SIG-M5 treated with dmso at 0.1 percent for 504 hours (cell line): ENCODE measurements around the gene ZNF710.
A peak's percentile ranks its signal among the peaks of the same experiment; 100 is the strongest.

Experiments
- DNase-seq: peaks from one replicate; lab custom pipeline; 2025; ENCODE audit not compliant: unreplicated experiment; lab: John Stamatoyannopoulos, UW

The ZNF710 gene

GRCh38 chr15:90078965-90079364, 77.8 kb downstream of the ZNF710 start:
- no peak for DNase-seq

GRCh38 chr15:90079619-90080457, 78.7 kb downstream of the ZNF710 start:
- DNase-seq = no peak

- DNase-seq = no peak
Measured at GRCh38 chr15:90080458-90080755, 79.3 kb downstream of the ZNF710 start.

- no peak for DNase-seq
Measured at GRCh38 chr15:90080818-90081393, 79.8 kb downstream of the ZNF710 start.

GRCh38 chr15:90082140-90082715, 81.1 kb downstream of the ZNF710 start:
- no peak for DNase-seq

GRCh38 chr15:90083419-90083818, 82.3 kb downstream of the ZNF710 start:
- DNase-seq = no peak

GRCh38 chr15:90083954-90084607, 83.0 kb downstream of the ZNF710 start:
- no peak for DNase-seq

GRCh38 chr15:90084876-90085423, 83.8 kb downstream of the ZNF710 start:
- DNase-seq = no peak

GRCh38 chr15:90085565-90085964, 84.4 kb downstream of the ZNF710 start:
- no peak for DNase-seq

- peak; percentile 51 for DNase-seq
Measured at GRCh38 chr15:90086868-90087268, 85.7 kb downstream of the ZNF710 start.

- peak; percentile 10 for DNase-seq
Measured at GRCh38 chr15:90087454-90088154, 86.5 kb downstream of the ZNF710 start.

GRCh38 chr15:90090226-90090848, 89.2 kb downstream of the ZNF710 start:
- DNase-seq = no peak

GRCh38 chr15:90091156-90091931, 90.2 kb downstream of the ZNF710 start:
- no peak for DNase-seq

- DNase-seq = peak; percentile 67
Measured at GRCh38 chr15:90095521-90095959, 94.4 kb downstream of the ZNF710 start.

- DNase-seq = peak; percentile 55
Measured at GRCh38 chr15:90097475-90097874, 96.4 kb downstream of the ZNF710 start.

- no peak for DNase-seq
Measured at GRCh38 chr15:90099072-90099867, 98.1 kb downstream of the ZNF710 start.

GRCh38 chr15:90099868-90100831, 99.0 kb downstream of the ZNF710 start:
- no peak for DNase-seq
